ENCODE results near the gene TRANK1.

GRCh38 chr3:36973139-36973538 is 28.3 kb upstream of the TRANK1 start:
- TF ChIP-seq CTCF (conservative IDR thresholded peaks at IDR 0.05; ENCODE audit: low read depth, low read length) (no peak), EZH2 (IDR thresholded peaks at IDR 0.05; ENCODE audit: borderline replicate concordance, low read depth, low read length, poor library complexity, severe bottlenecking) (no peak)
